NCI-H1417 treated with DMSO at 0.1 percent for 48 hours (cell line): ENCODE data around the gene EHBP1L1.

Source experiments
- DNase-seq: peaks from one replicate; lab custom pipeline; 2025; lab: John Stamatoyannopoulos, UW

Gene EHBP1L1

DNA sequence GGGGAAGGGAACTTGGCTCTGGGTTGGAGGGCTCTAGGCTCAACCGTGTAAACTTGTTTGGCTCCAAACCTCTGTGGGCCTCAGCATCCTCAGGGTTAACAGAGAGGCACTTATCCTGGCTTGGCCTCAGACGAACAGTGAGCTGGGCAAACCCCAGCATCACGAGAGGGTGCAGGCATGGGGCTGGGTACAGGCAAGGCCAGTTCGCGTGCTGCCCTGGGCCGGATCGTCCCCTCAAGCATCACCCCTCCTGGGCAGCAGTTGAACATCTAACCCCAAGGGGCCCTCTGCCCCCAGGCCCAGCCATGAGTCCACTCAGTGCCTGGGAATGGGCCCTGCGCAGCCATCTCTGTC lies 1.9 kb downstream of the EHBP1L1 start:
- DNase-seq, result no peak

- DNase-seq, result no peak
These were observed 2.3 kb downstream of the EHBP1L1 start for GRCh38 chr11:65578134-65578533.

DNA sequence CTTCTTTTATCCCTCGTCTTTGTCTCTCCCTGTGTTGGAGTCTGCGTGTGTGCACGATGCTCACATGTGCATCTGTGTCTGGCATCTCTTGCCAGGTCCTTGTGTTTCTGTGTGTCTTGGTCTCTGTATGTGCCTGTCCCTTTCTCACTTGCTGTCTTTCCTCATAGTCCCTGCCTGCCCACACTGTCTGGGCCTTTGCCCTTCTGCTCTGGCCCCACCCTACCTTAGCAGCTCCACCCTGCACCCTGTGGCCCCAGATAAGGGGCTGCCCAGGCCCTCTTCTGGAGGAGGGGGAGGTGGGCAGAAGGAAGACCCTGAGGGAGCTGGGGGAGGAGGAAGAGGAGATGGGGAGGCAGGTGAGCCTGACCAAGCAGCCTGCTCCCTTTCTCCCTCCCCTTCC lies 2.8 kb downstream of the EHBP1L1 start:
- no peak for DNase-seq

- no peak for DNase-seq
These were observed 3.4 kb downstream of the EHBP1L1 start for GRCh38 chr11:65579291-65579690.

GRCh38 chr11:65580031-65580692 lies 4.3 kb downstream of the EHBP1L1 start:
- DNase-seq, result no peak

GRCh38 chr11:65580756-65581155 lies 4.9 kb downstream of the EHBP1L1 start:
- no peak for DNase-seq

GRCh38 chr11:65581928-65582327 lies 6.1 kb downstream of the EHBP1L1 start:
- DNase-seq, result no peak

- DNase-seq, result no peak
These were observed 7.7 kb downstream of the EHBP1L1 start for GRCh38 chr11:65583589-65583988.

DNA sequence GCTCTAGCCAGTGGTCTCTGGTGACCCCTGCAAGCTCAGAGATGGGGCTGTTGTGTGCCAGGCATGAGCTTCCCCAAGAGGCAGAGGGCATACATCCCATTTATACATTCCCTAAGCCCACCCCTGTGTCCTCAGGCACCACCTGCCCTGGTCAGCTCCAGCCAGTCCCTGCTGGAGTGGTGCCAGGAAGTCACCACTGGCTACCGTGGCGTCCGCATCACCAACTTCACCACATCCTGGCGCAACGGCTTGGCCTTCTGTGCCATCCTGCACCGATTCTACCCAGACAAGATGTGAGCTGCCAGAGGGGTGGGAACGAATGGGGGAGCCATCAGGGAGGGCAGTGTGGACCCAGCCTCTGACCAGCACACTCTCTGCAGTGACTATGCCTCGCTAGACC lies 8.3 kb downstream of the EHBP1L1 start:
- no peak for DNase-seq

DNA sequence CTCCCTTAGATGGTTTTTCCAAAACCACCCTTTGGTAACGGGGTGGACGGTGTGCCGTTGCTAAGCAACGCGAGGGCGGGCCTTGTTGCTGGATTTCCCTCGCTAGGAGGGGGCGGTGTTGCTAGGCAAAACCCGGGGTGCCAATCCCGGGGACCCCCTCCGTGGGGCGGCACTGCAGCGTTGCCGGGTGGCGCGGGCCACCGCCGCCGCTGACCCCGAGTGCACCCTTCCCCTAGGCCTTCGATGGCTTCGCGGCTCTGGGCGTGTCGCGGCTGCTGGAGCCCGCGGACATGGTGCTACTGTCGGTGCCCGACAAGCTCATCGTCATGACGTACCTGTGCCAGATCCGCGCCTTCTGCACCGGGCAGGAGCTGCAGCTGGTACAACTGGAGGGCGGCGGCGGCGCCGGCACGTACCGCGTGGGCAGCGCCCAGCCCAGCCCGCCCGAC lies 8.9 kb downstream of the EHBP1L1 start:
- no peak for DNase-seq

DNA sequence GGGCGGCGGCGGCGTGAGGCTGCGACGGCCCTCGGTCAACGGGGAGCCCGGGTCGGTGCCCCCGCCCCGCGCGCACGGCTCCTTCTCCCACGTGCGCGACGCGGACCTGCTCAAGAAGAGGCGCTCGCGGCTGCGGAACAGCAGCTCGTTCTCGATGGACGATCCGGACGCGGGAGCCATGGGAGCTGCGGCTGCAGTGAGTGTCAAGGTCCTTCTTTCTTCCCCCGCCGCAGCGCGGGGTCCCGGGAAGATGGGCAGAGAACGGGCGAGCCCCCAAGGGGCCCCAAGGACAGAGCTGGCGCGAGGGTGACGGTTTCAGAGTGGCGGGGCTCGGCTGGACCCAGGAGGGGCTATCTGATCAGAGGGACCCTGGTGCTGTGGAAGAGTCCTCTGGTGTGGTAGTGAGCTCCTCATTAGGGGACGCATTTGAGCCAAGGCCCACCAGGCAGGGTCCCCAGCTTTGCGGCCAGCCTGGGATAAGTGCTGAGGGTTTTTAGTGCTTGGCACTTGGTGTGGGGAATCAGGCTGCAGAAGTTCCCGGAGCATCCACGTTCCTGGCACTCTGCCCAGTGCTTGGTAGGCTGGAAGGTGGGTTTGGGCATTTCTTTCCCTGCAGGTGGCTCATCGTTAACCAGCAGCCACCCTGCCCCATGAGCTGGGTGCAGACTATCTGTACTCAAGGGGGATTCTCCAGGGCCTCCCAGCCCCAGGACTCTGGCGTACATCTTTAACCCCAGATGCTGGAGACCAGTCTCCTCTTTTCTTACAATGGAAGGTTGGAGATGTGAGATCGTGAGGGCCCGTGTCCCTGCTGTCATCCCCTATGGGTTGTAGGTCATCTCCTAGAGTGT lies 9.8 kb downstream of the EHBP1L1 start:
- DNase-seq, result no peak

DNA sequence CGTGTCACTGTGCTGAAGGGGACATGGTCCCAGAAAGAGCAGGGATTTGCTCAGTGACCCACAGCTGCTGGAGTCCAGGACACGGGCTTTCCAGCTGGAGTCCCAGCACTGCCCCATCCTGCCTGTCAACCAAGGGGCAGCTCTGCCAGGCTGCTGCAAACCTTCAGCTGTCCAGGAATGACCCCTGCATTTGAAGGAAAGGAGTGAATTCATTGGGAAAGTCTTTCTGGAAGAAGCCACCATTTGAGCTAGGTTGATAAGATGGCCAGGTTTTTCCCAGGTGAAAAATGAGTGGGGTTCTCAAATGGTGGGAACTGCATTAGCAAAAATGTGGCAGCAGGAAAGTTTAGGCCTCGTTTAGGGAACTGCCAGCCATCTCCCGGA lies 10.4 kb downstream of the EHBP1L1 start:
- DNase-seq, result no peak

- no peak for DNase-seq
These were observed 10.8 kb downstream of the EHBP1L1 start for GRCh38 chr11:65586676-65587075.

GRCh38 chr11:65588199-65589054 lies 12.6 kb downstream of the EHBP1L1 start:
- DNase-seq, result no peak

DNA sequence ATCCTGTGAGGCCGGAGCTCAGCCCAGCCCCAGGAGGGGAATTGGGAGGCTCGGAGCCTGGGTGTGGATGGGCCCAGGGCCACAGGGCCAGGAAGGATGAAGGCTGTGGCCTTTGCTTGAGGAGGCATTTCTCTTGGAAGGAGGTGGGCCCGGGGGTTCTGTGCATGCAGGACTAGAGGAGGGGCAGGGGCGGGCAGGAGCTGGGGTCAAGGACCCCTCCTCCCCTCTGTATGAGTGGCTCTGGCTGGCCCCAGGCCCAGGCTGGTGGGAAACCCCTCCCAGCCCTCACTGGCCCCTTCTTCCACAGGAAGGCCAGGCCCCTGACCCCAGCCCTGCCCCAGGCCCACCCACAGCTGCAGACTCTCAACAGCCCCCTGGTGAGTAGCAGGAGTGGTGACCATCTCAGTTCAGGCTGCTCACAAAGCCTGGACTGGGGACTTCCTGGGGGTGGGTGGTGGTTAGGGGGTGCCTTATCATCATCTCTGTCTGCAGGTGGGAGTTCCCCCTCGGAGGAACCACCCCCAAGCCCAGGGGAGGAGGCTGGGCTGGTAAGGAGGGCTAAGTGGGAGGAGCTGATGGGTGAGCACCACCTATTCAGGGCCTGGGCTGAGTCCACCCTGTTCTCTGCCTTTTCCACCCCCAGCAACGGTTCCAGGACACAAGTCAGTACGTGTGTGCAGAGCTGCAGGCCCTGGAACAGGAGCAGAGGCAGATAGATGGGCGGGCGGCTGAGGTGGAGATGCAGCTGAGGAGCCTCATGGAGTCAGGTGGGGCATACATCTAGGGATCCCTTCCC lies 13.8 kb downstream of the EHBP1L1 start:
- DNase-seq, result no peak

- DNase-seq, result no peak
These were observed 14.4 kb downstream of the EHBP1L1 start for GRCh38 chr11:65590240-65590738.

- no peak for DNase-seq
These were observed 16.3 kb downstream of the EHBP1L1 start for GRCh38 chr11:65591939-65592857.

DNA sequence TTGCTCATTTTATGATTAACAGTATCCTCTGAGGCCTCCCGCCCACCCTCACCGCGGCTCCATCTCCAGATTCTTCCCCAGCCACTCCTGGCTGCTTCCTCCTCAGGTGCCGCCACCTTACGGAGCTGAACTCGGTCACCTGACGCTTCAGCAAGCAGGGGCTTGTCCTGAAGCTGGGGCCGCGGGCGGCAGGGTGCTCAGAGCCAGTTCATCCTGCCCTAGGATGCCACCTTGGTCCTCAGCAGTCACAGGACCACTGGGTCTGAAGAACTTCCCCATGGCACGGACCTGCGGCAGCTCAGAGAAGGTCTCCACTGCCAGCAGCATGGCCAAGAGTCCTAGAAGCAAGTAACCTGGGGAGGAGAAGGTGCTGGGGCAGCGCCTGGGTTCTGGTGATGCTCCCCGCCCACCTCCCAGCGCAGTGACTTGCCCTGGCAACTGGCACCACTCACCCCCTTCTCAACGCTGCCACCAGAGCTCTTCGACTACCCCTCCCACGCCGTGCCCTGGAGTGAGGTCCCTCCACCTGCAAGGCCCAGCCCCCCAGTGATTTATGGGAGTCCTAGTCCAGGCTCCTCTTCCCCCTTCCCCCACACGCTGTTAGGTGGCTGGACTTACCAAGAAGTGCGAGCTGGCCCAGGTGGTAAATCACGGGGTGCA lies 17.1 kb downstream of the EHBP1L1 start:
- no peak for DNase-seq

GRCh38 chr11:65593518-65594414 lies 17.9 kb downstream of the EHBP1L1 start:
- DNase-seq, result no peak
